Thyroid gland (tissue), 4 donors: ENCODE results near the gene DACH2. TPM values are rescaled to one million over a fixed set of nuclear protein-coding genes. Genes with fewer than 3 reads are reported as not detected.

Experiments used
- DNase-seq, 2 donors: peaks; one replicate each; pipeline ENCODE4 v3.0.0-alpha.2; 2019
- H3K27ac ChIP-seq, 3 donors: fragments of 200-600 bp; sonication (generic); 1 replicate in 2 of 3; 2 replicates in 1 of 3; pipeline ENCODE4 v1.5.1; 2016 to 2019; ENCODE audit warnings: mild to moderate bottlenecking in 1 of 3, moderate library complexity in 1 of 3
- H3K27me3 ChIP-seq: fragments of 200-600 bp; sonication (generic); one replicate; pipeline ENCODE4 v1.5.1; 2019
- H3K36me3 ChIP-seq, 2 donors: fragments of 200-600 bp; sonication (generic); one replicate each; pipeline ENCODE4 v1.5.1; 2016 to 2019
- H3K4me1 ChIP-seq, 2 donors: fragments of 200-600 bp; sonication (generic); one replicate each; pipeline ENCODE4 v1.5.1; 2017 to 2019
- H3K4me3 ChIP-seq, 3 donors: fragments of 200-600 bp; sonication (generic); replicated peaks in 1 of 3; 1 replicate in 2 of 3; 2 replicates in 1 of 3; pipeline ENCODE4 v1.5.1; 2016; ENCODE audit warnings: mild to moderate bottlenecking in 1 of 3
- H3K9me3 ChIP-seq: fragments of 200-600 bp; sonication (generic); one replicate; pipeline ENCODE4 v1.5.1; 2017
- CTCF ChIP-seq, 6 experiments: fragments of 200-600 bp in 3 of 6; fragments of 450-650 bp in 3 of 6; sonication (generic) in 3 of 6; IDR thresholded peaks; one replicate each; pipeline ENCODE4 v1.5.1; 2016 to 2019; ENCODE audit warnings: antibody characterized with exemption in 6 of 6, mild to moderate bottlenecking in 2 of 6, inconsistent platforms in 1 of 6, moderate library complexity in 1 of 6
- POLR2A ChIP-seq, 2 donors: fragments of 450-650 bp; IDR thresholded peaks; one replicate each; pipeline ENCODE4 v1.6.1; 2017; ENCODE audit warnings: antibody characterized with exemption in 2 of 2, mild to moderate bottlenecking in 2 of 2, moderate library complexity in 1 of 2
- WGBS, 2 donors: methylation state at CpG; one replicate each; pipeline ENCODE4 v1.1.5; 2017; 5-methylcytosine and 5-hydroxymethylcytosine counted together
- intact Hi-C: fragments of 100-400 bp; cut with DNase I; formaldehyde crosslinking; loops from one replicate; pipeline ENCODE4 v1.15.1; 2023
- total RNA-seq, 4 donors: library from RNA; depleted of rRNA; stranded (reverse); fragments of >200 nt; gene quantifications; one replicate each; pipeline ENCODE4 v1.2.3, GENCODE V29; 2016

Gene DACH2
- total RNA-seq, 4 donors from 2014 or later, result 0.13 to 0.54 (median 0.33) TPM; not detected in 1

DNA sequence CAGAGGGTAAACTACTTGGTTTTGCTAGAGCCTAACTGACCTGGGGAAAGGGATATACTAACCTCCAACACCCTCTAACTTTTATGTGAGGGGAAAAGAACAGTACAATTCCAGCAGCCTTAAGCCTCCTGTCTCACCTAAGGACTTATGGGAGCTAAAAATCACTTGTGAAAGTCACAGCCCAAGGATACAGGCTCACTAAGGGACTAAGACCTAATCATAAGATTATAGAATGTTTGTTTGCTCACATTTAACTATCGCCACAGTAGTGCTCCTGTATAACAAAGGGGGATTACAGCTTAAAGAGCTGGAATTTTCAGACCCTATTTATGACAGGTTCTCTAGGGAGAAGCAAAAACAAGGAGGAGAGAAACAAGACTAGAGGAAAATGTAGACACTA, 548.7 kb downstream of the DACH2 start:
- 92% methylated on average over 1 of the region's 1 CpG for WGBS, 2 donors
- Histone ChIP-seq H3K36me3 (no peaks in the 10 kb centered on the region), H3K9me3 (no peaks in the 10 kb centered on the region), H3K4me3 (no peak overlapping the region), H3K4me1 (no peaks in the 10 kb centered on the region), H3K27me3 (no peaks in the 10 kb centered on the region), H3K27ac (no peak overlapping the region)
- intact Hi-C loops, result no loop called here
- no peak for DNase-seq
- TF ChIP-seq POLR2A (IDR thresholded peaks at IDR 0.05), result no peak
- no peak for TF ChIP-seq CTCF (IDR thresholded peaks at IDR 0.05)

DNA sequence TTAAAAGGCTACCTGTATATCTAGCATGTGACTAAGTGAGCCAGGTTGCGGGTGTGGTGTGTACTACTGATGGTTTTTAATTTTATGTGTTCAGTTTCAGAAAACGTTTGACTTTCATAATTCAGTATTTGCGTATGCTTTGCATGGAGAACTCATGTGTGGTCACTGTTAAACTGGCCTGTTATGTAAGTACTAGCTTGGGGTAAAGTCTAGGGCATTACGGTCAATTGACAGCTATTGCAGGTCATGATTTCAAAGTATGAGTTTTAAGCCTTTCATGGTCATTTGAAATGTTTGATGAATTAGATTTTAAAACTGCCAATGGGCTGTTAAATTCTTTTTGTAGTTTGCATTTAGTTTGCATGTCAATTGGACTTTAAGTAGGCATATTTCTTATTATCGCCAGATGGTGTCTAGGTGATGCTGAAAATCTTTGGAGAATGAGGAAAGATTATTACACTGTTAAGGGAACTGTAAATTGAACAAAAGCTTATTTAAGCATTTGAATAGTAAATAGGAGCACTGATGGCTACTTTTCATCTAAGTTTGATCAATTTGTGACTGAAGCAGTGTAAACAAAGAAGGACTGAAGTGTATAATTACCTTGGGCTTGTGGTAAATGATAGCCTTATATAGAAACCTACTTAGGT, 563.4 kb downstream of the DACH2 start:
- no peaks in the 10 kb centered on the region for H3K4me1 ChIP-seq
- TF ChIP-seq CTCF (IDR thresholded peaks at IDR 0.05), result no peak
- TF ChIP-seq POLR2A (IDR thresholded peaks at IDR 0.05), result no peak
- intact Hi-C loops, result no loop called here
- no peaks in the 10 kb centered on the region for H3K36me3 ChIP-seq
- no peak overlapping the region for H3K4me3 ChIP-seq
- WGBS, 2 donors, result 87 to 89% methylated on average over 5 of the region's 5 CpGs
- no peak overlapping the region for H3K27ac ChIP-seq
- DNase-seq, result no peak
- no peaks in the 10 kb centered on the region for H3K27me3 ChIP-seq
- no peaks in the 10 kb centered on the region for H3K9me3 ChIP-seq

DNA sequence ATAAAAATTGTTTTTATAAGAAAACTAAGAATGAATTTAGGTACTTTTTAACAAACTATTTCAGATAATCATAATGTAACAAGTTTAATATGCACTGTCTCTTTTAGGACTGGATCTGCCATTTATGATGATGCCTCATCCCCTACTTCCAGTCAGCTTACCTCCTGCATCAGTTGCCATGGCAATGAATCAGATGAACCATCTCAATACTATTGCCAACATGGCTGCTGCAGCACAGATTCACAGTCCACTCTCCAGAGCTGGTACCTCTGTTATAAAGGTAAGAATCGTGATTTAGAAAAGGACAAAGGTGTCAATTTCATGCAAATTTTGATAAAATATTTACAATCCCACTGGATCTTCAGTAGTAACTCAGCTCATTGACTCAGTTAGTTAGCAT, 566.2 kb downstream of the DACH2 start:
- TF ChIP-seq CTCF (IDR thresholded peaks at IDR 0.05), result no peak
- TF ChIP-seq POLR2A (IDR thresholded peaks at IDR 0.05), result no peak
- Histone ChIP-seq H3K4me3 (no peak overlapping the region), H3K9me3 (no peaks in the 10 kb centered on the region), H3K36me3 (no peaks in the 10 kb centered on the region), H3K27me3 (no peaks in the 10 kb centered on the region), H3K27ac (no peak overlapping the region), H3K4me1 (no peaks in the 10 kb centered on the region)
- DNase-seq, result no peak
- intact Hi-C loops, result no loop called here
- 64 to 75% methylated on average over 1 of the region's 1 CpG for WGBS, 2 donors

DNA sequence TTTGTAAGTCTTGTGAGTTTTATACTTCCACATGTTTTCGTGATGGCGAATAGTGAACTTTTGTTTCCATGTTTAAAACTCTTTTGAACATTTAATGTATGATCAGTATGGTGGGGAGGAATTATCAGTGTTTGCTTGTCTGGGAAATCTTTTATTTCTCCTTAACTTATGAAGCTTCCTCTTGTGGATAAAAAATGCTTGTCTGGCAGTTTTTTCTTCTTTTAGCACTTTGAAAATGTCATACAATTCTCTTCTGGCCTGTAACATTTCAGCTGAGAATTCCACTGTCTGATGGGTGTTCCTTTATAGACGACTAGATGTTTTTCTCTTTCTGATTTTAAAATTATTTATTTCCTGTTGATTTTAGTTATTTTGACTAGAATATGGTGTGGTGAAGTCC, 576.0 kb downstream of the DACH2 start:
- 80 to 88% methylated on average over 3 of the region's 3 CpGs for WGBS, 2 donors
- no peaks in the 10 kb centered on the region for H3K4me1 ChIP-seq
- H3K4me3 ChIP-seq, result no peak overlapping the region
- H3K36me3 ChIP-seq, result no peaks in the 10 kb centered on the region
- H3K9me3 ChIP-seq, result no peaks in the 10 kb centered on the region
- TF ChIP-seq CTCF (IDR thresholded peaks at IDR 0.05) (no peak), POLR2A (IDR thresholded peaks at IDR 0.05) (no peak)
- no peak overlapping the region for H3K27ac ChIP-seq
- no peak for DNase-seq
- H3K27me3 ChIP-seq, result no peaks in the 10 kb centered on the region
- intact Hi-C loops, result no loop called here

- Histone ChIP-seq H3K4me1 (no peaks in the 10 kb centered on the region), H3K27ac (no peak overlapping the region), H3K27me3 (no peaks in the 10 kb centered on the region), H3K9me3 (no peaks in the 10 kb centered on the region), H3K4me3 (no peak overlapping the region), H3K36me3 (no peaks in the 10 kb centered on the region)
- TF ChIP-seq CTCF (IDR thresholded peaks at IDR 0.05) (no peak), POLR2A (IDR thresholded peaks at IDR 0.05) (no peak)
- intact Hi-C loops, result no loop called here
- no peak for DNase-seq
- 81 to 91% methylated on average over 3 of the region's 3 CpGs for WGBS, 2 donors
Measured at GRCh38 chrX:86747091-86747490, 598.8 kb downstream of the DACH2 start.
